DOHH2 (cell line): ENCODE data around the gene SCN10A.

Experiments used
- H3F3A ChIP-seq: fragments of 200-600 bp; sonication (generic), shearing (Covaris generic); 2 replicates; pipeline ENCODE4 v1.6.0; 2016; ENCODE audit warnings: antibody characterized with exemption, mild to moderate bottlenecking; ENCODE audit not compliant: control insufficient read depth, insufficient read depth
- H3K27ac ChIP-seq: fragments of 200-600 bp; sonication (generic); 2 replicates; pipeline ENCODE4 v1.5.1; 2014; ENCODE audit warnings: low read depth, mild to moderate bottlenecking, low read length, moderate library complexity
- H3K27me3 ChIP-seq: fragments of 200-600 bp; sonication (generic); 2 replicates; pipeline ENCODE4 v1.6.1; 2014; ENCODE audit warnings: mild to moderate bottlenecking, low read length, mixed read lengths; ENCODE audit not compliant: control insufficient read depth
- H3K36me3 ChIP-seq: fragments of 200-600 bp; sonication (generic); 2 replicates; pipeline ENCODE4 v1.6.1; 2014; ENCODE audit warnings: mild to moderate bottlenecking, low read length, moderate library complexity, mixed read lengths; ENCODE audit not compliant: control insufficient read depth
- H3K4me1 ChIP-seq: fragments of 200-600 bp; sonication (generic); 2 replicates; pipeline ENCODE4 v1.6.1; 2014; ENCODE audit warnings: mild to moderate bottlenecking, low read length, mixed read lengths; ENCODE audit not compliant: control insufficient read depth
- H3K4me2 ChIP-seq: fragments of 200-600 bp; sonication (generic); 2 replicates; pipeline ENCODE4 v1.6.0; 2014; ENCODE audit warnings: mild to moderate bottlenecking, low read length, moderate library complexity
- H3K4me3 ChIP-seq: fragments of 200-600 bp; sonication (generic); 2 replicates; pipeline ENCODE4 v1.5.1; 2014; ENCODE audit warnings: mild to moderate bottlenecking, low read length, mixed read lengths
- H3K79me2 ChIP-seq: fragments of 200-600 bp; sonication (generic); 2 replicates; pipeline ENCODE4 v1.6.1; 2014; ENCODE audit warnings: mild to moderate bottlenecking, low read length, mixed read lengths; ENCODE audit not compliant: control insufficient read depth
- H3K9me2 ChIP-seq: fragments of 200-600 bp; sonication (generic); replicated peaks from 2 replicates; pipeline ENCODE4 v1.6.1; 2014; ENCODE audit warnings: mild to moderate bottlenecking, low read length, mixed read lengths; ENCODE audit not compliant: control insufficient read depth
- H3K9me3 ChIP-seq: fragments of 200-600 bp; sonication (generic); 2 replicates; pipeline ENCODE4 v1.6.1; 2014; ENCODE audit warnings: antibody characterized with exemption, low read length, mixed read lengths; ENCODE audit not compliant: control insufficient read depth, insufficient read depth
- H4K20me1 ChIP-seq: fragments of 200-600 bp; sonication (generic); 2 replicates; pipeline ENCODE4 v1.6.0; 2014; ENCODE audit warnings: low read depth, mild to moderate bottlenecking, antibody characterized with exemption, low read length, moderate library complexity; ENCODE audit not compliant: control insufficient read depth, insufficient read depth
- CTCF ChIP-seq: fragments of 200-600 bp; sonication (generic); IDR thresholded peaks from one replicate; pipeline ENCODE4 v1.5.1; 2014; ENCODE audit warnings: antibody characterized with exemption, mild to moderate bottlenecking, low read depth, low read length; ENCODE audit not compliant: poor library complexity, severe bottlenecking
- EZH2phosphoT487 ChIP-seq: fragments of 200-600 bp; sonication (generic); IDR thresholded peaks from 2 replicates; pipeline ENCODE4 v1.6.1; 2017; ENCODE audit warnings: borderline replicate concordance, mild to moderate bottlenecking, antibody characterized with exemption, low read length, moderate library complexity, mixed read lengths

SCN10A gene

GRCh38 chr3:38746641-38747040, 69.4 kb downstream of the SCN10A start:
- H3K4me2 ChIP-seq, result no peak overlapping the region
- H3K36me3 ChIP-seq, result no peaks in the 10 kb centered on the region
- no peaks in the 10 kb centered on the region for H3K9me2 ChIP-seq
- no peaks in the 10 kb centered on the region for H3K4me1 ChIP-seq
- TF ChIP-seq EZH2phosphoT487, result no peak
- no peak for TF ChIP-seq CTCF
- no peaks in the 10 kb centered on the region for H3F3A ChIP-seq
- H3K27ac ChIP-seq, result no peak overlapping the region
- H3K9me3 ChIP-seq, result no peaks in the 10 kb centered on the region
- H3K27me3 ChIP-seq, result no peaks in the 10 kb centered on the region; the same call in 1 of the 2 replicates
- no peak overlapping the region for H3K4me3 ChIP-seq
- no peaks in the 10 kb centered on the region for H4K20me1 ChIP-seq
- no peaks in the 10 kb centered on the region for H3K79me2 ChIP-seq

GRCh38 chr3:38743043-38743442, 73.0 kb downstream of the SCN10A start:
- no peak overlapping the region for H3K4me2 ChIP-seq
- no peaks in the 10 kb centered on the region for H3F3A ChIP-seq
- no peak overlapping the region for H3K4me3 ChIP-seq
- no peaks in the 10 kb centered on the region for H3K9me3 ChIP-seq
- H3K36me3 ChIP-seq, result no peaks in the 10 kb centered on the region
- no peaks in the 10 kb centered on the region for H4K20me1 ChIP-seq
- TF ChIP-seq CTCF, result no peak
- H3K27ac ChIP-seq, result no peak overlapping the region
- H3K4me1 ChIP-seq, result no peaks in the 10 kb centered on the region
- H3K79me2 ChIP-seq, result no peaks in the 10 kb centered on the region
- H3K9me2 ChIP-seq, result no peaks in the 10 kb centered on the region
- H3K27me3 ChIP-seq, result no peaks in the 10 kb centered on the region

GRCh38 chr3:38742550-38742949, 73.5 kb downstream of the SCN10A start:
- Histone ChIP-seq H3K4me2 (no peak overlapping the region), H3K27ac (no peak overlapping the region), H3K27me3 (no peaks in the 10 kb centered on the region), H3K4me3 (no peak overlapping the region), H4K20me1 (no peaks in the 10 kb centered on the region), H3K79me2 (no peaks in the 10 kb centered on the region), H3K9me3 (no peaks in the 10 kb centered on the region), H3K4me1 (no peaks in the 10 kb centered on the region), H3K9me2 (no peaks in the 10 kb centered on the region), H3F3A (no peaks in the 10 kb centered on the region), H3K36me3 (no peaks in the 10 kb centered on the region)
- TF ChIP-seq EZH2phosphoT487 (no peak), CTCF (no peak)

GRCh38 chr3:38740537-38740936, 75.5 kb downstream of the SCN10A start:
- Histone ChIP-seq H3K4me3 (no peak overlapping the region), H3K36me3 (no peaks in the 10 kb centered on the region), H3K4me2 (no peak overlapping the region), H3K27ac (no peak overlapping the region), H4K20me1 (no peaks in the 10 kb centered on the region), H3K4me1 (no peaks in the 10 kb centered on the region), H3K79me2 (no peaks in the 10 kb centered on the region), H3K27me3 (no peaks in the 10 kb centered on the region), H3K9me3 (no peaks in the 10 kb centered on the region), H3K9me2 (no peaks in the 10 kb centered on the region), H3F3A (no peaks in the 10 kb centered on the region)
- TF ChIP-seq EZH2phosphoT487, result no peak
- no peak for TF ChIP-seq CTCF
